H7 (cell line): ENCODE results near the gene DUSP7. TPM values are rescaled to one million over a fixed set of nuclear protein-coding genes. Genes with fewer than 3 reads are reported as not detected.

Experiments
- DNase-seq: peaks from one replicate; pipeline ENCODE4 v3.0.0; 2012
- H3K27me3 ChIP-seq: 2 replicates; pipeline ENCODE4 v1.6.0; 2011; ENCODE audit warnings: mild to moderate bottlenecking, low read length; ENCODE audit not compliant: control insufficient read depth, insufficient read depth
- H3K36me3 ChIP-seq: replicated peaks from 2 replicates; pipeline ENCODE4 v1.5.1; 2011; ENCODE audit warnings: low read length; ENCODE audit not compliant: control insufficient read depth, insufficient read depth
- H3K4me3 ChIP-seq: 2 replicates; pipeline ENCODE4 v1.5.1; 2011; ENCODE audit warnings: low read depth, mild to moderate bottlenecking, control low read depth, low read length, moderate library complexity; ENCODE audit not compliant: insufficient read depth
- total RNA-seq: library from RNA; depleted of rRNA; stranded (reverse); fragments of >200 nt; shearing (Covaris generic); gene quantifications from 2 replicates; pipeline ENCODE4 v1.2.3, GENCODE V29; 2014

Gene DUSP7
- total RNA-seq, 1 experiment from 2014 or later: 19.5 TPM

DNA sequence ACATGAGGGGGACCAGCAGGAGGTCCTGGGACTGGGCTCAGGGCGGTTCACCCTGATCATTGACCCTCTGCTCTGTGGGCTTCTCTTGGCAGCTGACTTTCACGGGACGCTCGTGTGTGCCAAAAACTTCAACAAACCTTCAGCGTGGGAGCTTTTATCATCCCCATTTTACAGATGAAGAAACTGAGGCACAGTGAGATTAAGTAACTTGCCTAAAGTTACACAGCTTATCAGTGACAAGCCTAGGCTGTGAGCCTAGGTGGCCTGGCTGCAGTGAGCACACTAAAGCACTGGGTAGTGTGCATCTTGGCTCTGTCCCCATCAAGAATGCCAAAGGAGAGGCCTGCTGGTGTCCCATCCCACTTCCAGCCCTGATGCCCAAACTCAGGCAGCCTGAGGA lies 23.6 kb upstream of the DUSP7 start:
- no peak overlapping the region for H3K4me3 ChIP-seq
- DNase-seq: no peak
- no peaks in the 10 kb centered on the region for H3K27me3 ChIP-seq
- H3K36me3 ChIP-seq: peaks cover 6% of the 10 kb centered on the region

DNA sequence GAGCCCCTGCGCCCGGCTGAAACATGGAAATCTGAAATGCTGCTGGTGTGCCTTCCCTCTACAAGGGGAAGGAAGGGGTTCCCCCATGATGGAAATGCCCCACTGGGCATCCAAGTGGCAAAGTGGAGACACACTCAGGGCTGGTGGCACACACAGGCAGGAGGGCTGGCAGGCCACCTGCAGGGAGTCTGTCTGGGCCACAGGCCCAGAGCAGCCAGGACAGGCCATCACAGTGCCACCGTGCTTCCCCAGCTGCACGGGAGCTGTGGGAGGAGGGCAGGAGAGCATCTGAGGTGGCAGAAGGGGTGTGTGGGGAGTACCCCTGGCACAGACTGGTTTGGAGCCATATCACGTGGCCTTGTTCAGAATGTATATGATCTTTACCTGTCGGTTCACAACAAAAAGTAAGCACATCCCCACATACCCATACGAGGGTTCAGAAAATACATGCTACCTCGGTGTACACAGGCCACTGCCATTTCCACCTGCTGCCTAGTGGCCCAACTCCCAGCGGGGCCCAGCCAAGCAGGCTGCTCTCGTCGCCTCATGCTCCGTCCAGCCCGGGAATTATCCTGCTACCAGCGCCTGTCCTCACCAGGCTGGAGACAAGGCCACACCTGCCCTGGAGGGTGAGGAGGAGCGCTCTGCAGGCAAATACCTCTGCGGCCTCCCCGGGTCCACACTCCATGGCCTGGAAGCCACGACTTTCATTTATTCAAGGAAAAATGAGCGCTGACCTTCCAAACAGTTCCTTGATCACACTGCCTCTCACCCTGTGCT lies 22.6 kb upstream of the DUSP7 start:
- no peaks in the 10 kb centered on the region for H3K27me3 ChIP-seq
- DNase-seq: no peak
- peaks cover 10% of the 10 kb centered on the region for H3K36me3 ChIP-seq
- H3K4me3 ChIP-seq: no peak overlapping the region

DNA sequence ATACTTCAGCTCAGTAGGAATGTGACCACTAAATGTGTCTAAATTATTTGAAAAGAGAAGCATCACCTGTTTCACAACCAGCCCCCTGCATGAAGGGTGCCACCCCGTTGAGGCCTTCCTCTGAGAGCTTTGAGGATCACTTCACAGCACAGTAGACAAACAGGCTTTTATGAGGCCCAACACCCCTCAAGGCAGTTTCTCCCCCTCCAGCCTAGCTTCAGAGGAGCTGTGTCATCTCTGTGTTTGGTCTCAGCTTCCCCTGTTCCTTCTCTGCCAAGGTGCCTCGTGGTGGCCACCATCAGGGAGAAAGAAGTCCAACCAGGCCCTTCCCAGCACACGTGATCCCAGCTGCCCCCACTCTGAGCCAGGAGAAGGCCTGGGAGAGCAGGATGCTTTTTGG lies 21.6 kb upstream of the DUSP7 start:
- Histone ChIP-seq H3K27me3 (no peaks in the 10 kb centered on the region), H3K4me3 (no peak overlapping the region), H3K36me3 (peaks cover 10% of the 10 kb centered on the region)
- DNase-seq: peak; percentile 47

DNA sequence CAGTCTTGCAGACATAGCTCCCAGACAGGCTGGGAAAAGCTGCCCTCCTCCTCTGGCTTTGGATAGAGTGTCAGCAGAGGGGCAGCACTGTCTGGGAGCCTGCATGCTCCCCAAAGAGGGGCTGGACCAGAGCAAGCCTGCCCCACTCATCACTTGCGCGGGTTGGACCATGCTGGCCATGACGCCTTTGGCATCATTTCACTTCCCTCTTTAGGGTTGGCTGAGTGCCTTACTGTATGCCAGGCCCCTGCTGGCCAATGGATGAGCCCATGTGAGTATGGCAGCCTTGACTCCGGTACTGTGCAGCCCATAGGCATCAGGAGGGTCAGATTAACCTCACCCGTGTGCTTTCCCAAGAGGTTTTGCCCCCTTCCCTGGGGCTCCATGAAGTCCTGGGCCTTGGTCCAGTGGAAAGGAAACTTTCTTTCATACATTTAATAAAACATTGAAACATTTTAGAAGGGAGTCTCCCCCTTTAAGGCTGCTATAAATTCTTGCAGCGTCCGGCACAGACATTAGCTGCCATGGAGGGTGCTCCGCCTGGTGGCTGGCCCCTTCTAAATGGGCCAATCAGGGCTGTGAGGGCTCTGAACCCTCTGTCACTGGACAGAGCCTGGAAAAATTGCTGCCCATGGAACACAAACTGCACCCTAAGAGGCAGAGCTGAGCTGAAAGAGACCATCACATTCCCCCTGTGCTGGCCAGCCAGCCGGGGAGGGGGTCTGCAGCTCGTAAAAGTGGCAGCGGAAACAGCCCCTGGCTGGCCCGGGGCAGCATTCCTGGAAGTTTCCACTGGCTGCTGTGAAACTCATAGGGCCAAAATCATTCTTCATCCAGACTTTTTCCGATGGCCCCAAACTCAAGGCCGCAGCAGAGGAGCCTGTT lies 20.8 kb upstream of the DUSP7 start:
- Histone ChIP-seq H3K27me3 (no peaks in the 10 kb centered on the region), H3K36me3 (peaks cover 10% of the 10 kb centered on the region), H3K4me3 (no peak overlapping the region)
- peak; percentile 76 for DNase-seq

DNA sequence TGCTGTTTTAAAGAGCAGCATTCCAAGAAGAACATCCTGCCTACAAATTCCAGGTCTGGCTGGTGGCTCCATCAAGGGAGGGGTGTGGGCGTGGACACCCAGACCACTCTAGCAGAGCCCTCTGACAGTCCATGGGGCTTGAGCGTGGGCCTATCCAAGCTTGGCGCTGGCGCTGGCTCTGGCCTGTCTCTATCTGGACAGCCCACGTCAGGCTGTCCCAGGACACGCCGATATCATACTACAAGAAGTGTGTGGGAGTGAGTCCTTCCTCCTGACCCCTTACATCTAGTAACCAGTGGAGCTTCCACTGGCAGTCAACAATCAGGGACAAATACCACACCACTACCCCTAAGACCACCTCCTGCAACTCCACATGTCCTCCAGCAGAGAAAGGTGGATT lies 17.1 kb upstream of the DUSP7 start:
- DNase-seq: no peak
- no peaks in the 10 kb centered on the region for H3K27me3 ChIP-seq
- H3K4me3 ChIP-seq: no peak overlapping the region
- peaks cover 10% of the 10 kb centered on the region for H3K36me3 ChIP-seq

DNA sequence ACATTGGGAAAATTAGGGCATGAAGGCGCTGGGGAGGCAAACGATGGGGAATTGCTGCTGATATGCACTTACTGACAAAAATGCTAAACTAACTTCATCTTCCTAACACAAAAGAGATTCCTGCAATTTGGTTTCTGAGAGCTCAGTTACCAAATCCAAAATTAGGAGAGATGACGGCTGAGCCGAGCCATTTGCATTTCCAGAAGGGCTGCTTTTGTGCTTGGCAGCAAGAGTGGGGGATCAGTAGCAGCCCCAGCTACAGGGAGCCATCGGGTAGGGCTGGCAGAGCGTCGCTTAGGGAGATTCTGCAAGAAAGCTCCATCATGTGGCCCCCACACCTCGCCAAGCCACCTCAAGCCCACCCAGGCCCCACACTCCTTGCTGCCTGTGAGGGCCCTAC lies 16.1 kb upstream of the DUSP7 start:
- H3K4me3 ChIP-seq: no peak overlapping the region

DNA sequence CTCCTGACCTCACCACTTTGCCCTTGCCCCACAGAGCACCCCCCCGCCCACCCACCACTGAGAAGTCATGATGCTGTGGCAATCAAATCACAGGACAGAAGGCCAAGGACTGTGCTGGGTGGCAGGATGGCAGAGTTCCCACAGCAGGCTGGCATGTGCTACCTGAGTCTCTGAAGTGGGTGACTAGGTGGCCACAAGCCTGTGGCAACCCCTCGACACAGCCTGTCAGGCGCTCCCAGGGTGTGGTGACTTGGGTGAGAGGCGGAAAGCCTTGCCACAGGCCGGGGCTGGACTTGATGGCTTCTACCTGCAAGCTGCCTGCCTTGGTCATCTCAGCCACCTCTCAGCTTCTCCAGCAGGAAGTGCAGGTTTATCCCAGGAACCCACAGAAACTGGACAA lies 15.6 kb upstream of the DUSP7 start:
- H3K4me3 ChIP-seq: no peak overlapping the region
- DNase-seq: no peak
- H3K27me3 ChIP-seq: no peaks in the 10 kb centered on the region
- H3K36me3 ChIP-seq: peaks cover 10% of the 10 kb centered on the region

More for the DNA sequence above, 16.1 kb upstream of the DUSP7 start:
- no peaks in the 10 kb centered on the region for H3K27me3 ChIP-seq
- DNase-seq: no peak
- H3K36me3 ChIP-seq: peaks cover 10% of the 10 kb centered on the region

DNA sequence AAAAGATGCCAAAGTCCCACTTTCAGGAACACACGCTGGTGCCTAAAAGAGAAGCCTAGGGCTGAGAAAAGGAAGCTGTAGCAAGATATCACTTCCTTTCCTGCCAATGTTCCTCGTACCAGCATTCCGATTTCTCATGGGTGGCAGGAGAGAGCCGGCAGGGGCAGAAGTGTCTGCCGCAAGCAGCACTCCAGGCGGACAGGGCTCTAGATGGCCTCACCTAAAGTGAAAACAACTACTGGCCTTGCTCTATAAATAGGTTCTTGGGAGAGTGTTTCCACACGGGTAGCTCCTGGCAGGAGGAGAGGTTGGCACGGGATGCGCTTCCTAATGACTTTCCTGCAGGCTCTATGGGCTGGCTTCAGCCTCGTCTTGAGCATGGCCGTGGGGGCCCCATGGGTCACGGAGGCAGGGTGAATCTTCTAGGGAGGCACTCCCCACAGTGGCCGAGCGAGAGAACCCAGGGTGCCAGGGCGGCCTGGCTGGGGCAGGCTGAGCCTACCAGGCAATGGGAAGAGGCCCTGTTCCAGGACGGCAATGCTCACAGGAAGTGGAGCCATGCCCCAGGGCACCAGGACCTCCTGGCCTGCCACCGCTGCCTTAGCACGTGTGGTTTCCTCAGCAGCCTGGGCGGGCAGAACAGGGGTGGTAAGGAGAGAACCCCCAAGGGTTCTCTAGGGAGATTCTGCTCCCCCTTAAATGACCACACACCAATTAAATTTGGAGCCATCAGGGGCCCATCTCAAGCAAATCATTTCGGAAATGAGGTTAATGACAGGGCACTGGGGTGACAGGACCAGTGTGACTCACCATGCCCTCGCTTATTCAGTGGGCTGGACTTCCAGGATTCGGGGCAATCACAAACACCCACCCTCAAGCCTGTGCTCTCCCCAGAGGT lies 14.6 kb upstream of the DUSP7 start:
- no peak for DNase-seq
- H3K4me3 ChIP-seq: no peak overlapping the region
- H3K36me3 ChIP-seq: peaks cover 10% of the 10 kb centered on the region
- no peaks in the 10 kb centered on the region for H3K27me3 ChIP-seq

DNA sequence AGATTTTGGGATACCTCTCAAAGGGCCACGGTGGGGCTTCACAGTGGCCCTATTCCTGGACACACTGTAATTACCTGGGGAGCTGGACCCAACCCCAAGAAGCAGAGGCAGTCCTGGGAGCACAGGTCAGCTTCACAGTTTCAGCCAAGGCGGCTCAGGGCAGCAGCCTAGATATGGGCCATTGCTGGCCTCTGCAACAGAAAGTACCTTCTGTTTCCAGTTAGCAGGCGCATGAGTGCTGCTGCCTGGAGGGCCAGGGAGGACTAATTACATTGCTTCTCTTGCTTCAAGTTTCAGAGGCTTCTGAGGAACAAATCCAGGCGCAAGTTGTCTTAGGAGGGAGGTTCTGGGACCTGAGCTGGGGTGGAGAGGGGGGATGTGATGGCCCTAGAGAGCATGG lies 13.5 kb upstream of the DUSP7 start:
- H3K36me3 ChIP-seq: peaks cover 4% of the 10 kb centered on the region
- H3K4me3 ChIP-seq: no peak overlapping the region
- no peaks in the 10 kb centered on the region for H3K27me3 ChIP-seq
- no peak for DNase-seq

DNA sequence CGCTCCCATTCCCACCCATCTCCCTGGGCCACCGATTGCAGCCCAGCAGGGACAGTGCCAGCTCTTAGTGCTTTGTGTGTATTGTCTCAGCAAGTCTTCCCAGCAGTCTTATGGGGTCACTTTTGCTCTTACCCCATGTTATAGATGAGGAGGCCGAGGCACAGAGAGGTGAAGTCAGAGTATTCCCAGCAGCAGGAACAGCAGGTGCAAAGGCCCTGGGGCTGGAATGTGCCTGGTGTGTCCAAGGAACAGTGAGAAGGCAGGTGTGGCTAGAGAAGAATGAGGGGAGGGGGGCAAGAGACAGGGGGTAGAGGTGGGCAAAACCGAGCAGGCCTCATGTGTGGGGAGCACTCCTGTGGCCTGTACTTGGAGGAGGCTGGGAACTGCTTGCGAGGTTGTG lies 12.8 kb upstream of the DUSP7 start:
- DNase-seq: no peak
- no peak overlapping the region for H3K4me3 ChIP-seq
- no peaks in the 10 kb centered on the region for H3K27me3 ChIP-seq
- H3K36me3 ChIP-seq: no peaks in the 10 kb centered on the region; the same call in 1 of the 2 replicates

DNA sequence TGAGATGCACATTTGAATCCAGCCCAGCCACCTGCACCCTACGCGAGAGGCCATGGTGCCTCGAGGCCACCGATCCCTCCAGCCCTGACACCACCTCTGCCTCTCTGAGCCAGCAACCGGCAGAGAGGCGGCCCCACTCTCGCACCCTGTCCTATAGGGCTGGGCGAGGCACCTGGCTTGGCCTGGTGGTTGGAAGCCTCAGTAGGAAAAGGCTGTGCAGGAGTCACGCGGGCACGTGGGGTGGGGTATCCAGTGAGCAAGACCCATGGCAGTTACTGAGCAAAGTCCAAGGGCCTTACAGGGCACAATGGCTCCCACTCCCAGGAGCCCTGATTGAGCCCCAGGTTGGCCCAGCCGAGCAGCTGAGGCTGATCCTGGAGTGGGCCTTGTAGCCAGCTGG lies 12.4 kb upstream of the DUSP7 start:
- H3K27me3 ChIP-seq: no peaks in the 10 kb centered on the region
- DNase-seq: no peak
- no peaks in the 10 kb centered on the region; the same call in 1 of the 2 replicates for H3K36me3 ChIP-seq
- H3K4me3 ChIP-seq: no peak overlapping the region

DNA sequence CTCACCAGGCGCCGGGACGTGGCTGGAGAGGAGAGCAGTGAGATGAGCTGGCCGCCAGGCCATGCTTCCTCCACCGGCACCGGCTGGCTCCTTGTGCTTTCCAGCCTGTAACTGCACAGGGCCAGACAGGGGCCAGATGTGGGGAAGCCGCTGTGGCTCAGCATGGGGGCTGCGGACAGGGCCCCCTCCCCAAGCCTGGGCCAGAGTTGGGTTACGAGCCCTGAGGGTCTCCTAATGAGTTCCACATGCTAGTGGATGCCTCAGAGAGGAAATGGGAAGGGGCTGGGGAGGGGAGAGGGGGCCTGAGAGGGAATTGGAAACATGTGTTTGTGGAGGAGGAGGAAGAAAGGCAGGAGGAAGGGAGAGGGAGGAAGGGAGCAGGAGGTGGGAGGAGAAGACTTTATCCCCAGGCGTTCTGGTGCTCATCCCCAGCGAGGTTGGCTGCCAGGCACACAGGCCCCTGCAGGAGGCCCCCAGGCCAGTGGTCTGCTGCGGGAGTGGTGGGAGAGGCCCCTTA lies 11.7 kb upstream of the DUSP7 start:
- no peak overlapping the region for H3K4me3 ChIP-seq
- H3K36me3 ChIP-seq: no peaks in the 10 kb centered on the region; the same call in 1 of the 2 replicates
- H3K27me3 ChIP-seq: no peaks in the 10 kb centered on the region
- DNase-seq: peak; percentile 70

DNA sequence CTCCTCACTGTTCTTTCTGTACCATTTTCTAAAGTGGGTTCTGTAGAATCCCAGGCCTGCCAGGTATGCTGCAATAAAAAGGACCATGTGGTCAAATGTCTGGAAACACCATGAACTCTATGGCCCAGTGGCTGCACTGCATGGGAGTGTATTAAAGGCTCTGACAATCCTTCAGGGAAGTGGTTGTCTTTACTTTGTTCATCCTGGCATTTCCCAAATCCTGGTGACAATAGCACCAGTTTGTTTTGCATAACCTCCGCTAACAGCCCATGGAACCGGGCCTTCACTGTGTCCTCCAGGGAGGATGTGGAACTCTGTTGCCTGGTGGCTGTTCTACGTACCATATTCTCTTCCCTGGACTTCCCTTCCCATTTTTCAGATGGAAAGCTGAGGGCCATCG lies 11.2 kb upstream of the DUSP7 start:
- Histone ChIP-seq H3K4me3 (no peak overlapping the region), H3K36me3 (no peaks in the 10 kb centered on the region; the same call in 1 of the 2 replicates), H3K27me3 (no peaks in the 10 kb centered on the region)
- DNase-seq: no peak

DNA sequence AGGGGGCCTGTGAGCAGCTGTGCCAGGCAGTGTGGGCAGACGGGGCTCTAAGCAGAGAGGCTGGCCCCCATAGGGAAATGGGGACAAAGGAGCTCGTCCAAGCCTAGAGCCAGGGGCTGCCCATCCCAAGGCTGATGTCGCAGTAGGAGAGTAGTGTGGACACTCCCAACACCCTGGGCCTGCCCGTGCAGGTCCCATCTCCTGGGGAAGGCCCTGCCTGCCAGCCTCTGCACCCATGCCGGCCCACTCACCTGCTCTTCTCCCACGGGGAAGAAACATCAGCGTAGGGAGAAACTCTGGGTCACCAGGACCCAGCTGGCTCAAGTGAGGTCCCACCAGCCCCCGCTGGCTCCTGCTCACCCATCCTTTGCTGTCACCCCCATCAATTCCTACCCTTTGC lies 10.7 kb upstream of the DUSP7 start:
- DNase-seq: no peak
- no peaks in the 10 kb centered on the region for H3K36me3 ChIP-seq
- no peaks in the 10 kb centered on the region for H3K27me3 ChIP-seq
- H3K4me3 ChIP-seq: no peak overlapping the region
